Measurements from ENCODE around the gene FEZ2. TPM values are rescaled to one million over a fixed set of nuclear protein-coding genes. Genes with fewer than 3 reads are reported as not detected.

The FEZ2 gene
- total RNA-seq, 1 donor from 2014 or later = 39.3 TPM

GRCh38 chr2:36555789-36556188 is 42.2 kb downstream of the FEZ2 start:
- H3K4me3 ChIP-seq = no peak overlapping the region
- intact Hi-C loops (cut with DNase I) = no loop called here
- no peak for TF ChIP-seq CTCF (IDR thresholded peaks at IDR 0.05)
- TF ChIP-seq POLR2A (IDR thresholded peaks at IDR 0.05) = no peak
- TF ChIP-seq POLR2AphosphoS5 (IDR thresholded peaks at IDR 0.05; ENCODE audit: insufficient read depth in 1 of 2, low read depth in 1 of 2) = no peak
- H3K27ac ChIP-seq = no peak overlapping the region
- peaks cover 0 to 30% of the 10 kb centered on the region in 2 donors for H3K36me3 ChIP-seq
- H3K27me3 ChIP-seq = no peaks in the 10 kb centered on the region
- H3K4me1 ChIP-seq = no peaks in the 10 kb centered on the region
- H3K9me3 ChIP-seq = no peaks in the 10 kb centered on the region
- no peak for DNase-seq (ENCODE audit: extremely low spot score in 2 of 2)

- no peak overlapping the region for H3K4me3 ChIP-seq
- no peak for DNase-seq (ENCODE audit: extremely low spot score in 2 of 2)
- TF ChIP-seq CTCF (IDR thresholded peaks at IDR 0.05) = no peak
- TF ChIP-seq POLR2A (IDR thresholded peaks at IDR 0.05) = no peak
- no peak for TF ChIP-seq POLR2AphosphoS5 (IDR thresholded peaks at IDR 0.05; ENCODE audit: insufficient read depth in 1 of 2, low read depth in 1 of 2)
- intact Hi-C loops (cut with DNase I) = no loop called here
- H3K27ac ChIP-seq = no peak overlapping the region
- H3K4me1 ChIP-seq = no peaks in the 10 kb centered on the region
- H3K9me3 ChIP-seq = no peaks in the 10 kb centered on the region
- no peaks in the 10 kb centered on the region for H3K27me3 ChIP-seq
- peaks cover 0 to 34% of the 10 kb centered on the region in 2 donors for H3K36me3 ChIP-seq
Measured at GRCh38 chr2:36554531-36554930, 43.4 kb downstream of the FEZ2 start.

- H3K36me3 ChIP-seq = peaks cover 0 to 33% of the 10 kb centered on the region in 2 donors
- DNase-seq (ENCODE audit: extremely low spot score in 2 of 2) = no peak
- no peak overlapping the region for H3K27ac ChIP-seq
- TF ChIP-seq CTCF (IDR thresholded peaks at IDR 0.05) (no peak), POLR2A (IDR thresholded peaks at IDR 0.05) (no peak), POLR2AphosphoS5 (IDR thresholded peaks at IDR 0.05; ENCODE audit: insufficient read depth in 1 of 2, low read depth in 1 of 2) (no peak)
- no peaks in the 10 kb centered on the region for H3K4me1 ChIP-seq
- no peaks in the 10 kb centered on the region for H3K9me3 ChIP-seq
- intact Hi-C loops (cut with DNase I) = no loop called here
- H3K27me3 ChIP-seq = no peaks in the 10 kb centered on the region
- no peak overlapping the region for H3K4me3 ChIP-seq
Measured at GRCh38 chr2:36553683-36554082, 44.3 kb downstream of the FEZ2 start.

- Histone ChIP-seq H3K36me3 (peaks cover 0 to 46% of the 10 kb centered on the region in 2 donors), H3K4me3 (no peak overlapping the region), H3K4me1 (no peaks in the 10 kb centered on the region), H3K27ac (no peak overlapping the region), H3K9me3 (no peaks in the 10 kb centered on the region), H3K27me3 (no peaks in the 10 kb centered on the region)
- intact Hi-C loops (cut with DNase I) = no loop called here
- no peak for DNase-seq (ENCODE audit: extremely low spot score in 2 of 2)
- TF ChIP-seq POLR2A (IDR thresholded peaks at IDR 0.05) (no peak), POLR2AphosphoS5 (IDR thresholded peaks at IDR 0.05; ENCODE audit: insufficient read depth in 1 of 2, low read depth in 1 of 2) (no peak), CTCF (IDR thresholded peaks at IDR 0.05) (no peak)
Measured at GRCh38 chr2:36550006-36550405, 48.0 kb downstream of the FEZ2 start.

- Histone ChIP-seq H3K36me3 (peaks cover 0 to 39% of the 10 kb centered on the region in 2 donors), H3K27ac (no peak overlapping the region), H3K4me3 (no peak overlapping the region), H3K9me3 (no peaks in the 10 kb centered on the region), H3K27me3 (no peaks in the 10 kb centered on the region), H3K4me1 (no peaks in the 10 kb centered on the region)
- intact Hi-C loops (cut with DNase I) = no loop called here
- no peak for DNase-seq (ENCODE audit: extremely low spot score in 2 of 2)
- TF ChIP-seq POLR2A (IDR thresholded peaks at IDR 0.05) = no peak
- no peak for TF ChIP-seq POLR2AphosphoS5 (IDR thresholded peaks at IDR 0.05; ENCODE audit: insufficient read depth in 1 of 2, low read depth in 1 of 2)
- TF ChIP-seq CTCF (IDR thresholded peaks at IDR 0.05) = no peak
Measured at GRCh38 chr2:36549165-36549574, 48.8 kb downstream of the FEZ2 start.

Measured in vagina (tissue), 2 donors.